ENCODE measurements around the gene NRXN3.

The NRXN3 gene

DNA sequence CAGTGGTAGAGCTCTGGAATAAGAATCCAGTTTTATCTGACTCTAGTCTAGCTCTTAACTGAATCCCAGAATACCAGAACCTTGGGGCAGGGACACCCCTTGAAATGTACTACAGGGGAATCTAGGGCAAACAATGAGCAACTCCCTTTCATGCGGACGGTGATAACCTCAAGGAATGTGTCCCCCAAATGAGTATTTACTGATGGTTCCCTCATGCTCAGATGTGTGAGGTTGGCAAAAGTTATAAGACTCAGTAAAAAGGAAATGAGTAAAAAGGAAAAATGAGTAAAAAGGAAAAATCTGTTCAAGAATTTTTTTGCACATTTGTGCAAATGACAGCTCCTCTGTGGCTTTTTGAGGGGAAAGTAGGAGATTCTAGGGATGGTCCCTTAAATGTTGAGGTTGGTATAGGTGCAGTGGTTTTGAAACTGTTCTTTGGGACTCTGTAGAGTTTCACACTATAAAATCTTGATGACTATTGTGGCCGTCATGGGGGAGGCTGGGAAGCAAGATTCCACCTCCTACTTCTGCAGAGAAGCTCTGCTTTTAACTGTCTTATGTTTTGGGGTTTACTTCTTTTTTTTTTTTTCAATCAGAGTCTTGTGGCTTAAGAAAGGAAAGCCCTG is 58.6 kb downstream of the NRXN3 start:
- no peak for DNase-seq
- Histone ChIP-seq H3K27ac (ENCODE audit: insufficient read depth, low read length, poor library complexity, severe bottlenecking) (no peak overlapping the region), H3K4me3 (ENCODE audit: insufficient read depth, low read depth, low read length, poor library complexity, severe bottlenecking) (no peak overlapping the region)

DNA sequence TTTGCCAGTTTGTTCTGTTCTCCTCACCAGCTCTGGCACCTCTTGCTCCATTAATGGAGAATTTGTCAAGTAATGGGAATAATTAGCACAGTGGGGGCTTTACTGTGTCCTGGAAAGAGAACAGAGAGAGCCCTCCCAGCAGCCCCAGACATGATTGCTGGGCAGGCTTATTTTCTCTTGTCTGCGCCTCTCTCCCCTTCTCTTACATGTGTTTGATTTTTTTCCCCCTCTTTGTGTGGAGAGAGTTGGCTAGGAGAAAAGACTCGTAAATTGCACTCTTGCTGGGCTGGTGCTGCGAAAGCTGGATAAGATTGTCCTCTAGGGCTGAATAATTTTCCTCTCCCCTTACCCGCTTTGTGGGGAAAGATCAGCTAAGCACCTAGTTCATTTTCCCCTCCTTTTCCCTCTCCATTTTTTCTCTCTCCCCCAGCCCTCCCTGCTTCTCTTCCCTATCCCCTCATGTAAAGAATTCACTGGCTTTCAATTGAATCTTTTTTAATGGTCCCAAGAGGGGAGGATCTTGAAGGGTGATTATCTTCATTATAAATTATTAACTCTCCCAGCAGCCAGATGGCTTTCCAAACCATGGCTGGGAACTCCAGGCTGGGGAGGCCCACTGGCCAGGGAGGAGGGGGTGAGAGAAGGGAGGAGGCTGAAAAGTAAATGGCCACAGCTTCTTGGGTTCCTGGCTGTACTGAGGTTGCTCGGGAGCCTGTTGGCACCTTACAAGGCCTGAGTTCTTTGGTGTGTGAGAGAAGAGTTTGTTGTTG is 62.2 kb downstream of the NRXN3 start:
- Histone ChIP-seq H3K27me3 (replicated peaks; ENCODE audit: control insufficient read depth, insufficient read depth, low read length, poor library complexity, severe bottlenecking) (no peaks in the 10 kb centered on the region), H3K4me1 (ENCODE audit: control insufficient read depth, insufficient read depth, low read length, poor library complexity, severe bottlenecking) (no peaks in the 10 kb centered on the region), H3K36me3 (ENCODE audit: control insufficient read depth, insufficient read depth, low read length) (no peaks in the 10 kb centered on the region), H3K9me3 (ENCODE audit: control insufficient read depth, low read length) (no peaks in the 10 kb centered on the region), H3K4me3 (ENCODE audit: insufficient read depth, low read depth, low read length, poor library complexity, severe bottlenecking) (no peak overlapping the region), H3K27ac (ENCODE audit: insufficient read depth, low read length, poor library complexity, severe bottlenecking) (no peak overlapping the region)
- no peak for DNase-seq

More for the DNA sequence above, 58.6 kb downstream of the NRXN3 start:
- no peaks in the 10 kb centered on the region for H3K4me1 ChIP-seq (ENCODE audit: control insufficient read depth, insufficient read depth, low read length, poor library complexity, severe bottlenecking)
- no peaks in the 10 kb centered on the region for H3K9me3 ChIP-seq (ENCODE audit: control insufficient read depth, low read length)
- no peaks in the 10 kb centered on the region for H3K27me3 ChIP-seq (replicated peaks; ENCODE audit: control insufficient read depth, insufficient read depth, low read length, poor library complexity, severe bottlenecking)
- H3K36me3 ChIP-seq (ENCODE audit: control insufficient read depth, insufficient read depth, low read length) = no peaks in the 10 kb centered on the region

DNA sequence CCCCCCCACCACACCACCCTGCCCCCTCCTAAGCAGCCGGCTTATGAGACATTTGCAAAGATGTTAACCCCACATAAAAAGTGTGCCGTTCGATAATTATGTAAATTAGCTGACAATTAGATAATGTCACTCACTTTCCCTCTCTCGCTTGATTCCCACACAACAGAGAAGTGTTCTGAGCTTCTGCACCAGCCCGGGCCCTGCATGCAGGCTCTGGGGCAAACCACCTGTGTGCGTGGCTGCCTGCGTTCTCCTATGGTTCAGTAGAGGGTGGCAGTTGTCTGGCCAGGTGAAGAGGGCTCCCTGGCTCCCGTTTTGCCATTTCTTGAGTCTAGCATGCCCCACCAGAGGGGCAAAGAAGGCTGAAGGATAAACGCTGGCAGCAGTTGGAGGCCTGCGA is 68.0 kb downstream of the NRXN3 start:
- Histone ChIP-seq H3K4me3 (ENCODE audit: insufficient read depth, low read depth, low read length, poor library complexity, severe bottlenecking) (no peak overlapping the region), H3K27me3 (replicated peaks; ENCODE audit: control insufficient read depth, insufficient read depth, low read length, poor library complexity, severe bottlenecking) (no peaks in the 10 kb centered on the region)
- no peak for DNase-seq

DNA sequence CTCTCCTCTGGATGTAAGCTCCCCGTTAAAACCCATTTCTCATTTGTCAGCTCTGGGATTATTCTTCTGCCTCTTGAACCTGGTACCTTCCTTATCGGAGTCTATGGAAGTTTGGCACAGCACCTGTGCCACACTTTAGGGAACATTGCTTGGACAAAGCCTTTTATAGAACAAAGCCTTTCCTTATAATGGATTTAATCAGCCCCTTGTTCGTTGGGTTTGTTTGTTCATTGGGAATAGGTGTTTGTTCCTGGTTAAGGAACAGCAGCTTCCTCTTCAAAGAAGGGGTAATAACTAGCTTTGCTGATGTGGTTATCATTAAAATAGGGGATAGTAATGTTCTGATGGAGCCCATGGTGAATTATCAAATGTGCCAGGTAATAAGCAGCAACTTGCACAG is 70.4 kb downstream of the NRXN3 start:
- H3K27me3 ChIP-seq (replicated peaks; ENCODE audit: control insufficient read depth, insufficient read depth, low read length, poor library complexity, severe bottlenecking) = no peaks in the 10 kb centered on the region
- no peak overlapping the region for H3K27ac ChIP-seq (ENCODE audit: insufficient read depth, low read length, poor library complexity, severe bottlenecking)
- no peak for DNase-seq
- no peak overlapping the region for H3K4me3 ChIP-seq (ENCODE audit: insufficient read depth, low read depth, low read length, poor library complexity, severe bottlenecking)
- no peaks in the 10 kb centered on the region for H3K4me1 ChIP-seq (ENCODE audit: control insufficient read depth, insufficient read depth, low read length, poor library complexity, severe bottlenecking)
- no peaks in the 10 kb centered on the region for H3K9me3 ChIP-seq (ENCODE audit: control insufficient read depth, low read length)
- no peaks in the 10 kb centered on the region for H3K36me3 ChIP-seq (ENCODE audit: control insufficient read depth, insufficient read depth, low read length)

More for the DNA sequence above, 68.0 kb downstream of the NRXN3 start:
- Histone ChIP-seq H3K36me3 (ENCODE audit: control insufficient read depth, insufficient read depth, low read length) (no peaks in the 10 kb centered on the region), H3K9me3 (ENCODE audit: control insufficient read depth, low read length) (no peaks in the 10 kb centered on the region), H3K4me1 (ENCODE audit: control insufficient read depth, insufficient read depth, low read length, poor library complexity, severe bottlenecking) (no peaks in the 10 kb centered on the region), H3K27ac (ENCODE audit: insufficient read depth, low read length, poor library complexity, severe bottlenecking) (no peak overlapping the region)

DNA sequence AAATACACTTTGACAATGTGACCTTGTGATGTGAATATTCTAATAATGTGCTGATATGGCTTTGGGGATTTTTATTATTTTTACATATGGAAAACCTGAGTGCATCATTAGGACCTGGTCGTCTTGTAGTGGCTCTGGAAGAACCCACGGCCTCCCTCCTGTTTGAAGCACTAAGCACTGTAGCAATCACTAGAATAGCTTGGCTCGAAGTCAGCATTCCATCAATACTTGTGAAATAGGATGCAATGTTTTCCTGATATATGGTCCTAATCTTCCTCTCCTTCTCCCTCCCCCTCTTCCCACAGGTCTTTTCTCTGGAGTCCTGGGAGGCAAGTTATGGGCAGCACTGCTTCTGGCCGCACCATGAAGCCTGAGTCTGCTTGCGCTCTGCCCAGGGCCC is 71.9 kb downstream of the NRXN3 start:
- Histone ChIP-seq H3K36me3 (ENCODE audit: control insufficient read depth, insufficient read depth, low read length) (no peaks in the 10 kb centered on the region), H3K27me3 (replicated peaks; ENCODE audit: control insufficient read depth, insufficient read depth, low read length, poor library complexity, severe bottlenecking) (no peaks in the 10 kb centered on the region), H3K9me3 (ENCODE audit: control insufficient read depth, low read length) (no peaks in the 10 kb centered on the region), H3K4me1 (ENCODE audit: control insufficient read depth, insufficient read depth, low read length, poor library complexity, severe bottlenecking) (no peaks in the 10 kb centered on the region), H3K27ac (ENCODE audit: insufficient read depth, low read length, poor library complexity, severe bottlenecking) (no peak overlapping the region), H3K4me3 (ENCODE audit: insufficient read depth, low read depth, low read length, poor library complexity, severe bottlenecking) (no peak overlapping the region)
- no peak for DNase-seq

DNA sequence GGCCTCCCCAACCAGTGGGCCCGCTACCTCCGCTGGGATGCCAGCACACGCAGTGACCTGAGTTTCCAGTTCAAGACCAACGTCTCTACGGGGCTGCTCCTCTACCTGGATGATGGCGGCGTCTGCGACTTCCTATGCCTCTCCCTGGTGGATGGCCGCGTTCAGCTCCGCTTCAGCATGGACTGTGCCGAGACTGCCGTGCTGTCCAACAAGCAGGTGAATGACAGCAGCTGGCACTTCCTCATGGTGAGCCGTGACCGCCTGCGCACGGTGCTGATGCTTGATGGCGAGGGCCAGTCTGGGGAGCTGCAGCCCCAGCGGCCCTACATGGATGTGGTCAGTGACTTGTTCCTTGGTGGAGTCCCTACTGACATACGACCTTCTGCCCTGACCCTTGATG is 73.0 kb downstream of the NRXN3 start:
- no peaks in the 10 kb centered on the region for H3K4me1 ChIP-seq (ENCODE audit: control insufficient read depth, insufficient read depth, low read length, poor library complexity, severe bottlenecking)
- H3K9me3 ChIP-seq (ENCODE audit: control insufficient read depth, low read length) = no peaks in the 10 kb centered on the region

DNA sequence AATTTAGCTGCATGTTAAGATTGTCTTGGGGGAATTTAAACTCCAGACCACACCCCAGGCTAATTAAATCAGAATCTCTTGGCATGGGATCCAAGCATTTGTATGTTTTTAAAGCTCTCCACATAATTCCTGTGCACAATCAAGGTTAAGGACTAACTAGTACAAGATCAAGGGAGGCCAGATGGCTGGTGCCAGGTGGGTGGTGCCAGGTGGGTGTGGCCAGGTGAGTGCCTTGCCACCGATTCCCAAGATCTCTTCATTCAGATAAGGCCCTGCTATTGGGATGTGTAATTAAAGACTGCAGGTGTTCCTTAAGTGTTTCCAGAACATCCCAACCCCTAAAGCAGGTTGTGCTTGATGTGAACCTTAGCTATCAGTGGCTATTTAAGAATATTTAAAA is 75.1 kb downstream of the NRXN3 start:
- Histone ChIP-seq H3K36me3 (ENCODE audit: control insufficient read depth, insufficient read depth, low read length) (no peaks in the 10 kb centered on the region), H3K27me3 (replicated peaks; ENCODE audit: control insufficient read depth, insufficient read depth, low read length, poor library complexity, severe bottlenecking) (no peaks in the 10 kb centered on the region), H3K4me1 (ENCODE audit: control insufficient read depth, insufficient read depth, low read length, poor library complexity, severe bottlenecking) (no peaks in the 10 kb centered on the region), H3K9me3 (ENCODE audit: control insufficient read depth, low read length) (no peaks in the 10 kb centered on the region), H3K4me3 (ENCODE audit: insufficient read depth, low read depth, low read length, poor library complexity, severe bottlenecking) (no peak overlapping the region), H3K27ac (ENCODE audit: insufficient read depth, low read length, poor library complexity, severe bottlenecking) (no peak overlapping the region)
- DNase-seq = no peak

More for the DNA sequence above, 73.0 kb downstream of the NRXN3 start:
- no peak for DNase-seq
- H3K27ac ChIP-seq (ENCODE audit: insufficient read depth, low read length, poor library complexity, severe bottlenecking) = no peak overlapping the region
- H3K4me3 ChIP-seq (ENCODE audit: insufficient read depth, low read depth, low read length, poor library complexity, severe bottlenecking) = no peak overlapping the region
- H3K36me3 ChIP-seq (ENCODE audit: control insufficient read depth, insufficient read depth, low read length) = no peaks in the 10 kb centered on the region
- no peaks in the 10 kb centered on the region for H3K27me3 ChIP-seq (replicated peaks; ENCODE audit: control insufficient read depth, insufficient read depth, low read length, poor library complexity, severe bottlenecking)

DNA sequence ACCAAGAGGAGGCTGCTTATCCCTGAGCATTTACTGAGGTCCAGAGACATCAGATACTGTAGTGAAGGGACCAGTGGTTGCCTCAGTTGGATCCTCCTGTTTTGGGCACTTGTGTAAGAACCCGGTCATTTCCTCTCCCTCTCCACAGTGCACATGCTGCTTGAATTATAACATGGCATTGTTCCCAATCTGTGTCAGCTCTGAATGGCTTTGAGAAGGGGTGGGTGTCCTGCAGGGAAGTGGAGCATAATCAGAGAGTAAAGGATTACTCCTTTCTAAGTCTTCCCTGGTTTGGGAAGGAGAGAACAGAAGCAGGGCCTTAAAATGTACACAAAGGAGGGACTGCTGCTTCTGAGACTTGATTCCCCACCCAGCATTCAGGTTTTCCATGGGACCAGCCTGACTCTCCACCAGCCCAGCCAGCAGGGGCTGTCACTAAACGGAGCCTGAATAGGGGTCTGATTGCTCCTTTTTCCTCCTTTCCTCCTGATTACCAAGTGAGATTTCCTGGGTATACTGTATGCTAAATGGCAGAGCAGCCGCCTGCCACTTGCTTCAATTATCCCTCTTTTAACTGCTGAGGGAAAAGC is 78.4 kb downstream of the NRXN3 start:
- Histone ChIP-seq H3K27me3 (replicated peaks; ENCODE audit: control insufficient read depth, insufficient read depth, low read length, poor library complexity, severe bottlenecking) (no peaks in the 10 kb centered on the region), H3K36me3 (ENCODE audit: control insufficient read depth, insufficient read depth, low read length) (no peaks in the 10 kb centered on the region), H3K4me3 (ENCODE audit: insufficient read depth, low read depth, low read length, poor library complexity, severe bottlenecking) (no peak overlapping the region), H3K9me3 (ENCODE audit: control insufficient read depth, low read length) (no peaks in the 10 kb centered on the region), H3K27ac (ENCODE audit: insufficient read depth, low read length, poor library complexity, severe bottlenecking) (no peak overlapping the region), H3K4me1 (ENCODE audit: control insufficient read depth, insufficient read depth, low read length, poor library complexity, severe bottlenecking) (no peaks in the 10 kb centered on the region)
- no peak for DNase-seq

DNA sequence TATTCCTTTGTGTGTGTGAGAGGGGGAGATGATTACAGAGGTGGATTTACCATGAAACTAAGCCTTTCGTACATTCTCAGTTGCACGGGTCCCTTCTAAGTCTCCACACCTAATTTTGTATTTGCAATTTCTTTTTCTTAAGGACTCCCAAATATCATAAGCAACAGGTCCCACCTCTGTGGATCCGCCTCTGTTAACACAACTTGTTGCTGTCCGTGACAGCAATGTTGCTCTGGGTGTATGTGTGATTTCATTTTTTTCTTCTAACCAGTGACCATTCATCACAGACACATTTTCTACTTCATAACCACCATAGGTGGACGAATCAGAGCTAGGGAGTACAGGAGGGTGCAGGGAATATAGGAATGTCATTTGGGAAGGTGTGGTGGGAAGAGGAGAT is 81.1 kb downstream of the NRXN3 start:
- H3K27ac ChIP-seq (ENCODE audit: insufficient read depth, low read length, poor library complexity, severe bottlenecking) = no peak overlapping the region
- H3K4me1 ChIP-seq (ENCODE audit: control insufficient read depth, insufficient read depth, low read length, poor library complexity, severe bottlenecking) = no peaks in the 10 kb centered on the region
- H3K27me3 ChIP-seq (replicated peaks; ENCODE audit: control insufficient read depth, insufficient read depth, low read length, poor library complexity, severe bottlenecking) = no peaks in the 10 kb centered on the region
- H3K4me3 ChIP-seq (ENCODE audit: insufficient read depth, low read depth, low read length, poor library complexity, severe bottlenecking) = no peak overlapping the region
- DNase-seq = no peak
- no peaks in the 10 kb centered on the region for H3K9me3 ChIP-seq (ENCODE audit: control insufficient read depth, low read length)
- H3K36me3 ChIP-seq (ENCODE audit: control insufficient read depth, insufficient read depth, low read length) = no peaks in the 10 kb centered on the region

DNA sequence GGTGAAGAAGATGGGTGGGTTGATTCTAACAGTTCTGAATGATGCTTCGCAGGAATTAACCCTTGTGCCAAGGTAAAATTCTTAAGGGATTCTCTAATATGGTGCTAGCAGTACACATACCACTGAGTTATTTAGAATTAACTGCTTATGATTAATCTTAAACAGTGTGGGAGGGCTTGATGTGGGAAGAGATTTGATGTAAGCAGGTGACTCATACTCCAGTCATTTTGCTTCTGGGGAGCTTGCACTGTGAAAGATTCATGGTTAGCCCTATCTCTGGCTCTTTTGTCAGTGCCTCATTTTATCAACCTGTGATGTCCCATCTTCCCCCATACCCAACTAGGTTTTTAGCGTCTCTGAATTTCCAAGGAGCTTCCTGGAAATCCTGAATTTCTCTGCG is 83.8 kb downstream of the NRXN3 start:
- H3K27me3 ChIP-seq (replicated peaks; ENCODE audit: control insufficient read depth, insufficient read depth, low read length, poor library complexity, severe bottlenecking) = no peaks in the 10 kb centered on the region
- H3K27ac ChIP-seq (ENCODE audit: insufficient read depth, low read length, poor library complexity, severe bottlenecking) = no peak overlapping the region
- no peaks in the 10 kb centered on the region for H3K9me3 ChIP-seq (ENCODE audit: control insufficient read depth, low read length)
- H3K36me3 ChIP-seq (ENCODE audit: control insufficient read depth, insufficient read depth, low read length) = no peaks in the 10 kb centered on the region
- H3K4me3 ChIP-seq (ENCODE audit: insufficient read depth, low read depth, low read length, poor library complexity, severe bottlenecking) = no peak overlapping the region
- DNase-seq = no peak
- no peaks in the 10 kb centered on the region for H3K4me1 ChIP-seq (ENCODE audit: control insufficient read depth, insufficient read depth, low read length, poor library complexity, severe bottlenecking)

All from effector memory CD4-positive, alpha-beta T cell (primary cell).